Stimulated activated CD8-positive, alpha-beta memory T cell treated with anti-CD3 and anti-CD28 coated beads, Interleukin-4, amount 100 ng/mL, for 4 hours (primary cell): ENCODE measurements around the gene SPSB1.

Source experiments
- DNase-seq, 2 donors: peaks; one replicate each; pipeline ENCODE4 v3.0.0-alpha.2; 2020; ENCODE audit warnings: low read depth in 2 of 2, low spot score in 1 of 2

SPSB1 gene

GRCh38 chr1:9416506-9416905, 123.8 kb downstream of the SPSB1 start:
- no peak for DNase-seq

- DNase-seq, result no peak
Measured at GRCh38 chr1:9416918-9417500, 124.3 kb downstream of the SPSB1 start.

GRCh38 chr1:9417695-9418094, 125.0 kb downstream of the SPSB1 start:
- DNase-seq, result no peak

- no peak for DNase-seq
Measured at GRCh38 chr1:9418851-9419250, 126.2 kb downstream of the SPSB1 start.
